HepG2 (cell line): ENCODE results near the gene FRMD6. TPM values are rescaled to one million over a fixed set of nuclear protein-coding genes. Genes with fewer than 3 reads are reported as not detected.

Experiments used
- ATAC-seq: fragments of 200-7000 bp; cut with Tn5 transposase; 3 replicates; pipeline ENCODE4 v1.9.1; 2020; ENCODE audit warnings: mild to moderate bottlenecking, moderate library complexity
- BruUV-seq: library from RNA; stranded (reverse); fragments of 400-500 nt; replicated peaks from 2 replicates; lab custom pipeline; 2021; lab: Mats Ljungman, UMichigan
- CTCF ChIA-PET: fragments of 300-600 bp; formaldehyde crosslinking; extraction: SDS; loops from one replicate; lab custom pipeline; 2021; ENCODE audit warnings: low total read pairs, inconsistent platforms, low intra/inter-chr PET ratio; lab: Yijun Ruan, JAX
- POLR2A ChIA-PET: fragments of 350-600 bp; sonication (Branson Sonifier 250); formaldehyde crosslinking; loops from one replicate; lab custom pipeline; 2020; ENCODE audit warnings: antibody characterized with exemption, inconsistent platforms; lab: Yijun Ruan, JAX
- DNase-seq: peaks from one replicate; pipeline ENCODE4 v3.0.0-alpha.2; 2015; ENCODE audit warnings: low spot score
- FAIRE-seq: peaks from 3 replicates; lab custom pipeline; 2011; peaks lifted over from hg19 to GRCh38; lab: Jason Lieb, UNC
- H2AFZ ChIP-seq: one replicate; pipeline ENCODE4 v1.6.1; 2011; ENCODE audit warnings: low read length, inconsistent platforms
- H3K27ac ChIP-seq: fragments of 300-600 bp; 3 replicates; pipeline ENCODE4 v1.8.0; 2011; ENCODE audit warnings: mixed run types, mild to moderate bottlenecking, mixed read lengths, low read length, inconsistent platforms; ENCODE audit not compliant: insufficient read depth; ENCODE audit errors: extremely low read length
- H3K27me3 ChIP-seq, 2 experiments: fragments of 200-600 bp in 1 of 2; 2 replicates in 1 of 2; 3 replicates in 1 of 2; pipeline versions ENCODE4 v1.6.0 to v1.8.0; 2011; ENCODE audit warnings: low read length in 2 of 2, mild to moderate bottlenecking in 2 of 2, moderate library complexity in 2 of 2, inconsistent platforms in 1 of 2; ENCODE audit not compliant: insufficient read depth in 2 of 2, control insufficient read depth in 1 of 2
- H3K36me3 ChIP-seq, 2 experiments: fragments of 200-600 bp in 1 of 2; replicated peaks in 1 of 2; 2 replicates in 1 of 2; 3 replicates in 1 of 2; pipeline versions ENCODE4 v1.5.1 to v1.8.0; 2011; ENCODE audit warnings: low read length in 2 of 2, inconsistent platforms in 1 of 2; ENCODE audit not compliant: insufficient read depth in 2 of 2, control insufficient read depth in 1 of 2
- H3K4me1 ChIP-seq: 2 replicates; pipeline ENCODE4 v1.5.1; 2012; ENCODE audit warnings: low read length, inconsistent platforms; ENCODE audit not compliant: insufficient read depth
- H3K4me2 ChIP-seq: 2 replicates; pipeline ENCODE4 v1.6.0; 2011; ENCODE audit warnings: low read depth, low read length, inconsistent platforms
- H3K4me3 ChIP-seq, 3 experiments: fragments of 200-600 bp in 1 of 3; sonication (generic), shearing (Covaris generic) in 1 of 3; replicated peaks in 1 of 3; 2 replicates each; pipeline ENCODE4 v1.5.1; 2011 to 2016; ENCODE audit warnings: low read length in 3 of 3, inconsistent platforms in 2 of 3, low read depth in 2 of 3, mild to moderate bottlenecking in 2 of 3, control low read depth in 1 of 3, mixed read lengths in 1 of 3; ENCODE audit not compliant: insufficient read depth in 1 of 3
- H3K79me2 ChIP-seq: one replicate; pipeline ENCODE4 v1.6.1; 2011; ENCODE audit warnings: low read length, inconsistent platforms; ENCODE audit not compliant: insufficient read depth
- H3K9ac ChIP-seq: 2 replicates; pipeline ENCODE4 v1.6.0; 2011; ENCODE audit warnings: mild to moderate bottlenecking, low read depth, low read length, inconsistent platforms; ENCODE audit not compliant: insufficient read depth
- H3K9me3 ChIP-seq: 2 replicates; pipeline ENCODE4 v1.5.1; 2012; ENCODE audit warnings: mild to moderate bottlenecking, low read length
- H4K20me1 ChIP-seq: 2 replicates; pipeline ENCODE4 v1.6.0; 2011; ENCODE audit warnings: inconsistent platforms, mild to moderate bottlenecking, low read length, moderate library complexity; ENCODE audit not compliant: insufficient read depth
- FOXO1 ChIP-seq: sonication (generic); formaldehyde crosslinking; IDR thresholded peaks from 2 replicates; pipeline ENCODE4 v1.4.0; 2020; ENCODE audit warnings: missing genetic modification reagents
- MAF1 ChIP-seq: sonication (generic); formaldehyde crosslinking; IDR thresholded peaks from 2 replicates; pipeline ENCODE4 v1.5.0; 2020; ENCODE audit warnings: missing genetic modification reagents, borderline replicate concordance
- MIER2 ChIP-seq: IDR thresholded peaks from 2 replicates; pipeline ENCODE4 v1.6.1; 2016; ENCODE audit warnings: missing biosample characterization, missing genetic modification reagents
- NFE2L1 ChIP-seq: sonication (generic); formaldehyde crosslinking; IDR thresholded peaks from 2 replicates; pipeline ENCODE4 v1.4.0; 2020; ENCODE audit warnings: missing genetic modification reagents, mild to moderate bottlenecking, borderline replicate concordance
- RARA ChIP-seq: IDR thresholded peaks from 2 replicates; pipeline ENCODE4 v1.6.1; 2016; ENCODE audit warnings: missing genetic modification reagents, missing compliant biosample characterization
- RXRB ChIP-seq: IDR thresholded peaks from 2 replicates; pipeline ENCODE4 v1.6.1; 2016; ENCODE audit warnings: borderline replicate concordance, missing genetic modification reagents, missing compliant biosample characterization
- SMC3 ChIP-seq: IDR thresholded peaks from 2 replicates; pipeline ENCODE4 v1.6.1; 2011; ENCODE audit warnings: low read length, improper control_type of control experiment
- SRY ChIP-seq: sonication (generic); formaldehyde crosslinking; IDR thresholded peaks from 2 replicates; pipeline ENCODE4 v1.8.0; 2022; ENCODE audit warnings: mild to moderate bottlenecking, missing genetic modification reagents
- TEAD2 ChIP-seq: sonication (generic); formaldehyde crosslinking; IDR thresholded peaks from 2 replicates; pipeline ENCODE4 v1.9.0; 2021; ENCODE audit warnings: missing genetic modification reagents
- ZNF326 ChIP-seq: sonication (generic); formaldehyde crosslinking; IDR thresholded peaks from 2 replicates; pipeline ENCODE4 v1.4.0; 2020; ENCODE audit warnings: missing genetic modification reagents, borderline replicate concordance
- ZNF331 ChIP-seq: sonication (generic); formaldehyde crosslinking; IDR thresholded peaks from 2 replicates; pipeline ENCODE4 v1.4.0; 2020; ENCODE audit warnings: missing genetic modification reagents
- ZNF678 ChIP-seq: sonication (generic); formaldehyde crosslinking; IDR thresholded peaks from 2 replicates; pipeline ENCODE4 v1.4.0; 2020; ENCODE audit warnings: mild to moderate bottlenecking, missing genetic modification reagents
- WGBS: methylation state at CpG from one replicate; pipeline ENCODE4 v1.1.6; 2017; ENCODE audit warnings: low lambda C conversion rate; 5-methylcytosine and 5-hydroxymethylcytosine counted together
- in situ Hi-C: cut with HindIII; loops from 2 replicates; pipeline ENCODE4 v1.10.0; 2017; ENCODE audit warnings: low pct_unique_long_range_greater_than_20kb; ENCODE audit not compliant: extremely low pct_ligation_motif_present
- intact Hi-C: fragments of 100-400 bp; cut with micrococcal nuclease; formaldehyde crosslinking; loops from one replicate; pipeline ENCODE4 v1.10.0; 2022; ENCODE audit not compliant: unreplicated experiment
- polyA plus RNA-seq, 8 experiments: library from polyadenylated mRNA; depleted of rRNA in 3 of 8; stranded (reverse) in 7 of 8; unstranded in 1 of 8; fragments of >200 nt; fragmentation: Illumina TruSeq in 4 of 8; extraction: Trizol in 4 of 8; gene quantifications; 2 replicates each; pipeline versions ENCODE4 v1.2.1 to v1.2.3, GENCODE V29; 2011 to 2016; ENCODE audit warnings: low read depth in 4 of 8, missing spikeins in 1 of 8, mixed read lengths in 1 of 8; ENCODE audit not compliant: insufficient read depth in 1 of 8
- total RNA-seq, 5 experiments: library from RNA; depleted of rRNA; stranded (reverse); fragments of >200 nt; fragmentation: Illumina TruSeq; extraction: Trizol; gene quantifications; 2 replicates each; pipeline ENCODE4 v1.2.3, GENCODE V29; 2016; ENCODE audit warnings: low read depth in 1 of 5
- TF ChIP-seq, protein P1 (sequence below): sonication (generic); formaldehyde crosslinking; IDR thresholded peaks from 2 replicates; pipeline ENCODE4 v1.8.1; 2022; ENCODE audit warnings: low read depth, mild to moderate bottlenecking, missing genetic modification reagents

FRMD6 gene
- total and polyA plus RNA-seq, 2 of the 13 experiments (the other 11 are each of a cell fraction or from before 2014, with no cell fraction given), result 2.4 to 5.4 TPM

DNA sequence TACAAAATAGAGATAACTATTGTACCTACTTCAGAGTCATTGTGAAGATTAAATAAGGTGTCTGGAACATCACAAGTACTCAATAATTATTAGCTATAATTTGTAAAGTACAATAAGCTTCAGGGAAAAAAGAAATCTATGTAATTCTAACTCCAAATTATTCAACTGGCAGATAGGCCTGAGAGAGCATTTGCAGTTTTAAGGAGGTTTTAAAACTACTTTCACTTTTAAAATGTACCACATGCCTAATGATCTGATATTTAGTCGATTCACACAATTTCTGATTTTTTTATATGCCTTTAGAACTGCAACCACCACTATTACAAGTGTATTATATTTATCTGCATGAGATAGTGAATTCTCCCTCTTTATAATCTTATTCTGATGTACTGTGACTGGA, 24.9 kb upstream of the FRMD6 start:
- no peak for TF ChIP-seq FOXO1 (CRISPR knock-in tag)
- no peak for TF ChIP-seq SRY (CRISPR knock-in tag)
- no peak for TF ChIP-seq MAF1 (CRISPR knock-in tag)
- no peak for TF ChIP-seq NFE2L1
- TF ChIP-seq TEAD2, result no peak
- TF ChIP-seq ZNF326 (CRISPR knock-in tag), result no peak
- TF ChIP-seq ZNF331 (CRISPR knock-in tag), result no peak
- TF ChIP-seq RXRB (CRISPR knock-in tag), result no peak
- no peak for TF ChIP-seq MIER2 (CRISPR knock-in tag)
- TF ChIP-seq SMC3, result no peak
- TF ChIP-seq ZNF678, result no peak
- no peak for TF ChIP-seq RARA (CRISPR knock-in tag)
- TF ChIP-seq, protein P1, sequence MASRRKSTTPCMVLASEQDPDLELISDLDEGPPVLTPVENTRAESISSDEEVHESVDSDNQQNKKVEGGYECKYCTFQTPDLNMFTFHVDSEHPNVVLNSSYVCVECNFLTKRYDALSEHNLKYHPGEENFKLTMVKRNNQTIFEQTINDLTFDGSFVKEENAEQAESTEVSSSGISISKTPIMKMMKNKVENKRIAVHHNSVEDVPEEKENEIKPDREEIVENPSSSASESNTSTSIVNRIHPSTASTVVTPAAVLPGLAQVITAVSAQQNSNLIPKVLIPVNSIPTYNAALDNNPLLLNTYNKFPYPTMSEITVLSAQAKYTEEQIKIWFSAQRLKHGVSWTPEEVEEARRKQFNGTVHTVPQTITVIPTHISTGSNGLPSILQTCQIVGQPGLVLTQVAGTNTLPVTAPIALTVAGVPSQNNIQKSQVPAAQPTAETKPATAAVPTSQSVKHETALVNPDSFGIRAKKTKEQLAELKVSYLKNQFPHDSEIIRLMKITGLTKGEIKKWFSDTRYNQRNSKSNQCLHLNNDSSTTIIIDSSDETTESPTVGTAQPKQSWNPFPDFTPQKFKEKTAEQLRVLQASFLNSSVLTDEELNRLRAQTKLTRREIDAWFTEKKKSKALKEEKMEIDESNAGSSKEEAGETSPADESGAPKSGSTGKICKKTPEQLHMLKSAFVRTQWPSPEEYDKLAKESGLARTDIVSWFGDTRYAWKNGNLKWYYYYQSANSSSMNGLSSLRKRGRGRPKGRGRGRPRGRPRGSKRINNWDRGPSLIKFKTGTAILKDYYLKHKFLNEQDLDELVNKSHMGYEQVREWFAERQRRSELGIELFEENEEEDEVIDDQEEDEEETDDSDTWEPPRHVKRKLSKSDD (CRISPR knock-in tag), result no peak
- no peak overlapping the region for H2AFZ ChIP-seq
- 0% methylated on average over 1 of the region's 1 CpG for WGBS
- BruUV-seq, result no TSS peak
- H3K4me1 ChIP-seq, result no peaks in the 10 kb centered on the region
- H3K4me3 ChIP-seq, result no peak overlapping the region
- FAIRE-seq (no peak), ATAC-seq (no peak), DNase-seq (no peak)
- H3K4me2 ChIP-seq, result no peak overlapping the region
- intact Hi-C loops (no loop called here), in situ Hi-C loops (no loop called here)
- H3K9me3 ChIP-seq, result no peaks in the 10 kb centered on the region
- POLR2A ChIA-PET, result no interaction called here
- no peak overlapping the region for H3K9ac ChIP-seq
- no peaks in the 10 kb centered on the region for H4K20me1 ChIP-seq
- no peaks in the 10 kb centered on the region for H3K79me2 ChIP-seq
- CTCF ChIA-PET, result no interaction called here
- H3K36me3 ChIP-seq, result no peaks in the 10 kb centered on the region
- no peaks in the 10 kb centered on the region for H3K27me3 ChIP-seq
- no peak overlapping the region for H3K27ac ChIP-seq
